Adrenal gland (tissue), 5 donors: ENCODE measurements around the gene TXNDC2.

Source experiments
- POLR2A ChIP-seq, 2 donors: fragments of 450-650 bp; IDR thresholded peaks; one replicate each; pipeline ENCODE4 v1.6.1; 2017; ENCODE audit warnings: antibody characterized with exemption in 2 of 2, mild to moderate bottlenecking in 2 of 2, moderate library complexity in 1 of 2
- TF ChIP-seq, protein P1 (sequence below), 6 experiments: fragments of 450-650 bp in 4 of 6; fragments of 200-600 bp in 2 of 6; sonication (generic) in 1 of 6; IDR thresholded peaks; 1 replicate in 5 of 6; 2 replicates in 1 of 6; pipeline versions ENCODE4 v1.5.1 to v1.8.0; 2016 to 2021; ENCODE audit warnings: antibody characterized with exemption in 6 of 6, mild to moderate bottlenecking in 2 of 6, moderate library complexity in 1 of 6
- donor health status: DM: no; HTN: no; CAD: no.

DNA sequence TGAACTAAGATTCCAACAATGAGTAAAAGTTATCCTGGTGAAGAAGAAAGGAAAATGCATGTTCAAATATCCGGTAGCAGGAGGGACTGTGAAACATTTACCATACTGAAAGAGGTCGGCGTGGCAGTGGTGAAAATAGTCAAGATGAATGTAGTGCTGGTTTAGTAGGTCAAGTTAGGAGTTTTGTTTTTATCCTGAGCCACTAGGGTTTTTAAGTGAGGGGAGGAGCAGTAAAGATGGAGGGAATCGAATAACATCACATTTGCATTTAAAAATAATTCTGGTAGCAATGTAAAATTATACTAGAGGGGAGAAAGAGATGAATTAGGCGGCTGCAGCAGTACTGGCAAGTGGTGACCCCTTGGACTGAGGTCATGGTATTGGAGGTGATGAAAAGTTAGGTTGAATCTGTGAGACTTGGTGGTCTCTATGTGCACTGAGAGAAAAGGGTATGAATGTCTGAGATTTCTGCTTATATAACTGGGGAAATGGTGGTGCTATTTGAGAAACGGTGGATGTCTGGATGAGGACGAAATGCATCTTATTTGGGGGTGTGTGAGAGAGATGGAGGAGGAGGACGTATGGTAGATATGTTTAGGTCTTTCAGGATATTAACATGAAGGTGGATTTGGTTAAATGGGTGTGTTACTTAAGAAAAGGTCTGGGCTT, 33.9 kb downstream of the TXNDC2 start:
- TF ChIP-seq, protein P1, sequence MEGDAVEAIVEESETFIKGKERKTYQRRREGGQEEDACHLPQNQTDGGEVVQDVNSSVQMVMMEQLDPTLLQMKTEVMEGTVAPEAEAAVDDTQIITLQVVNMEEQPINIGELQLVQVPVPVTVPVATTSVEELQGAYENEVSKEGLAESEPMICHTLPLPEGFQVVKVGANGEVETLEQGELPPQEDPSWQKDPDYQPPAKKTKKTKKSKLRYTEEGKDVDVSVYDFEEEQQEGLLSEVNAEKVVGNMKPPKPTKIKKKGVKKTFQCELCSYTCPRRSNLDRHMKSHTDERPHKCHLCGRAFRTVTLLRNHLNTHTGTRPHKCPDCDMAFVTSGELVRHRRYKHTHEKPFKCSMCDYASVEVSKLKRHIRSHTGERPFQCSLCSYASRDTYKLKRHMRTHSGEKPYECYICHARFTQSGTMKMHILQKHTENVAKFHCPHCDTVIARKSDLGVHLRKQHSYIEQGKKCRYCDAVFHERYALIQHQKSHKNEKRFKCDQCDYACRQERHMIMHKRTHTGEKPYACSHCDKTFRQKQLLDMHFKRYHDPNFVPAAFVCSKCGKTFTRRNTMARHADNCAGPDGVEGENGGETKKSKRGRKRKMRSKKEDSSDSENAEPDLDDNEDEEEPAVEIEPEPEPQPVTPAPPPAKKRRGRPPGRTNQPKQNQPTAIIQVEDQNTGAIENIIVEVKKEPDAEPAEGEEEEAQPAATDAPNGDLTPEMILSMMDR (IDR thresholded peaks at IDR 0.05) = no peak
- TF ChIP-seq POLR2A (IDR thresholded peaks at IDR 0.05) = no peak
